Activated B cell treated with CpG ODN at 0.5 μM for 24 hours (primary cell): Measurements from ENCODE around the gene ZNF544. TPM values are rescaled to one million over a fixed set of nuclear protein-coding genes. Genes with fewer than 3 reads are reported as not detected.

Experiments
- ATAC-seq: fragments of 200-7000 bp; cut with Tn5 transposase; one replicate; pipeline ENCODE4 v1.10.0; 2021; ENCODE audit warnings: low read depth, mild to moderate bottlenecking, moderate library complexity
- CTCF ChIA-PET: fragments of 350-600 bp; sonication (Branson Sonifier 250); formaldehyde crosslinking; loops from one replicate; lab custom pipeline; 2021; ENCODE audit warnings: antibody characterized with exemption; lab: Charles Lee
- POLR2A ChIA-PET: fragments of 350-600 bp; sonication (Branson Sonifier 250); formaldehyde crosslinking; loops from one replicate; lab custom pipeline; 2021; ENCODE audit warnings: antibody characterized with exemption; lab: Charles Lee
- DNase-seq: peaks from one replicate; pipeline ENCODE4 v3.0.0; 2022
- H3K27ac Mint-ChIP-seq: one replicate; pipeline ENCODE4 v1.8.0; 2020; ENCODE audit warnings: mixed read lengths
- H3K27me3 Mint-ChIP-seq: one replicate; pipeline ENCODE4 v1.8.0; 2021; ENCODE audit warnings: mixed read lengths
- H3K36me3 Mint-ChIP-seq: one replicate; pipeline ENCODE4 v1.8.0; 2021; ENCODE audit warnings: low read depth, mixed read lengths
- H3K4me1 Mint-ChIP-seq: one replicate; pipeline ENCODE4 v1.8.0; 2021; ENCODE audit warnings: mixed read lengths
- H3K4me3 Mint-ChIP-seq: one replicate; pipeline ENCODE4 v1.8.0; 2020; ENCODE audit warnings: mild to moderate bottlenecking, mixed read lengths
- H3K9me3 Mint-ChIP-seq: one replicate; pipeline ENCODE4 v1.8.0; 2020; ENCODE audit warnings: mixed read lengths
- intact Hi-C: fragments of 100-400 bp; cut with micrococcal nuclease; formaldehyde crosslinking; loops from one replicate; pipeline ENCODE4 v1.15.1; 2024
- total RNA-seq: library from RNA; stranded (reverse); gene quantifications from 2 replicates; pipeline ENCODE4 v1.2.3, GENCODE V29; 2022
- TF ChIP-seq, protein P1 (sequence below): fragments of 200-600 bp; IDR thresholded peaks from one replicate; pipeline ENCODE4 v1.8.0; 2022; ENCODE audit warnings: antibody characterized with exemption, mild to moderate bottlenecking

Gene ZNF544
- total RNA-seq, 1 donor from 2014 or later, result 61.7 TPM

DNA sequence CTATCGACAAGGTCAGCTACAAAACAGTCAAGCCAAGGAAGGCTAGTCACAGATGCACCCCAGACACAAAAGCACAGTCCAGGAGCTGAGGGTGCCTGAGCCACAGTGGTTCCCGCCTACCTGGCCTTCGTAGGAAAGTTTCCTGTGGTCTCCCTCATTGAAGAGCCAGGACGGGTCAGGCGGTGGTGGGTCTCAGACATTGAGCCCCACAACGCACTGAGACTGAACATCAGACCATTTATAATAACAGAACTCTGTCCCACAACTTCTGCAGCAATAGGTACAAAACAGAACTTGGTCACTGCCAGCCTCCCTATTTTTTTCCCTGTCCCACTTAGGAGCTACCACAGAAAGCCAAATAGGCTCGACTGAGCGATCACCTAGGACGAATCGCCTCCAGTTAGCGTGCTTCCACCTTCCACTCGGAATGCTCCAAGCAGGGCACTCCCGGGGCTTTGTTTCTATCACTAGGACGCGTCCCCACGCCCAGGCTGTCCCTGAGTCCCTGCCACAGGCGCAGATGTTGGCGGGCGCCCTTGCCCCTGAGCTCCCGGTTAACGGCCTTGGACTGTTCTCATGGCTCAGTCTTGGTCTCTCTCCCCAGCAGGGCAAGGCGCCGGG is 640 bp upstream of the ZNF544 start:
- peaks cover 44% of the 10 kb centered on the region for H3K36me3 Mint-ChIP-seq
- intact Hi-C loops, result loop anchor here (2.0 to 5.0 kb wide), 3 partner anchors 45 to 289 kb away; partner anchors contain the start of genes ZBTB45, ZNF274 and ZNF8
- peak overlapping the region; percentile 85 for H3K27ac Mint-ChIP-seq
- peaks cover 13% of the 10 kb centered on the region for H3K9me3 Mint-ChIP-seq
- ATAC-seq (no peak), DNase-seq (no peak)
- peak overlapping the region; percentile 97 for H3K4me3 Mint-ChIP-seq
- POLR2A ChIA-PET, result interaction anchor here (0.5 to 2.6 kb wide), 9 partner anchors 42 to 453 kb away, joined by 3 to 17 read pairs (median 4); partner anchors contain the start of genes ERVK3-1, MZF1, TRIM28 and ZNF274
- TF ChIP-seq, protein P1, sequence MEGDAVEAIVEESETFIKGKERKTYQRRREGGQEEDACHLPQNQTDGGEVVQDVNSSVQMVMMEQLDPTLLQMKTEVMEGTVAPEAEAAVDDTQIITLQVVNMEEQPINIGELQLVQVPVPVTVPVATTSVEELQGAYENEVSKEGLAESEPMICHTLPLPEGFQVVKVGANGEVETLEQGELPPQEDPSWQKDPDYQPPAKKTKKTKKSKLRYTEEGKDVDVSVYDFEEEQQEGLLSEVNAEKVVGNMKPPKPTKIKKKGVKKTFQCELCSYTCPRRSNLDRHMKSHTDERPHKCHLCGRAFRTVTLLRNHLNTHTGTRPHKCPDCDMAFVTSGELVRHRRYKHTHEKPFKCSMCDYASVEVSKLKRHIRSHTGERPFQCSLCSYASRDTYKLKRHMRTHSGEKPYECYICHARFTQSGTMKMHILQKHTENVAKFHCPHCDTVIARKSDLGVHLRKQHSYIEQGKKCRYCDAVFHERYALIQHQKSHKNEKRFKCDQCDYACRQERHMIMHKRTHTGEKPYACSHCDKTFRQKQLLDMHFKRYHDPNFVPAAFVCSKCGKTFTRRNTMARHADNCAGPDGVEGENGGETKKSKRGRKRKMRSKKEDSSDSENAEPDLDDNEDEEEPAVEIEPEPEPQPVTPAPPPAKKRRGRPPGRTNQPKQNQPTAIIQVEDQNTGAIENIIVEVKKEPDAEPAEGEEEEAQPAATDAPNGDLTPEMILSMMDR, result no peak
- CTCF ChIA-PET, result interaction anchor here (1.1 to 1.3 kb wide), 2 partner anchors 45 to 292 kb away, joined by 3 read pairs; partner anchors contain the start of genes ZBTB45 and ZNF274
- peaks cover 23% of the 10 kb centered on the region for H3K4me1 Mint-ChIP-seq
- no peaks in the 10 kb centered on the region for H3K27me3 Mint-ChIP-seq

DNA sequence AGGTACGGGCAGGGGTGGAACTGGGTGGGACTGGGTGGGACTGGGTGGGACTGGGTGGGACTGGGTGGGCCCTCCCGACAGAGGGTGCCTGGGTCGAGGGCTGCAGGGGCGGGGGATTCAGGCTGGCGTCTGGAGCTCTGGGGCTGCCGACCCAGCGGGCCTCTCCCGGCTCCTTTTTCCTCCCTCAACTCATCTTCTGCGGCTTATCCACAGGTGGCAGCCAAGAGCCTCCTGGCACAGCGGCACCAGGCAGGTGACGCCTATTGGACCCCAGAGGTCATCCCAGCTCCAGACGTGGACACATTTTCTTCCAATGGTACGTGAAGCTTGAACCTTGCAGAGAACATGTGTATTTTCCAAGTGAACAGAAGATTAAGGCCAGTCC is 533 bp downstream of the ZNF544 start:
- peaks cover 54% of the 10 kb centered on the region for H3K36me3 Mint-ChIP-seq
- DNase-seq (no peak), ATAC-seq (no peak)
- TF ChIP-seq, protein P1, result no peak
- intact Hi-C loops, result loop anchor here (2.0 to 5.0 kb wide), 3 partner anchors 46 to 288 kb away; partner anchors contain the start of genes ZBTB45, ZNF274 and ZNF8
- H3K4me1 Mint-ChIP-seq, result peaks cover 23% of the 10 kb centered on the region
- H3K27ac Mint-ChIP-seq, result peak overlapping the region; percentile 85
- POLR2A ChIA-PET, result interaction anchor here (0.6 to 2.6 kb wide), 6 partner anchors 46 to 522 kb away, joined by 3 to 17 read pairs (median 4); partner anchors contain the start of genes TRIM28, ZNF274, ZNF497 and ZNF606
- peaks cover 13% of the 10 kb centered on the region for H3K9me3 Mint-ChIP-seq
- H3K4me3 Mint-ChIP-seq, result peak overlapping the region; percentile 97
- CTCF ChIA-PET, result no interaction called here
- no peaks in the 10 kb centered on the region for H3K27me3 Mint-ChIP-seq

DNA sequence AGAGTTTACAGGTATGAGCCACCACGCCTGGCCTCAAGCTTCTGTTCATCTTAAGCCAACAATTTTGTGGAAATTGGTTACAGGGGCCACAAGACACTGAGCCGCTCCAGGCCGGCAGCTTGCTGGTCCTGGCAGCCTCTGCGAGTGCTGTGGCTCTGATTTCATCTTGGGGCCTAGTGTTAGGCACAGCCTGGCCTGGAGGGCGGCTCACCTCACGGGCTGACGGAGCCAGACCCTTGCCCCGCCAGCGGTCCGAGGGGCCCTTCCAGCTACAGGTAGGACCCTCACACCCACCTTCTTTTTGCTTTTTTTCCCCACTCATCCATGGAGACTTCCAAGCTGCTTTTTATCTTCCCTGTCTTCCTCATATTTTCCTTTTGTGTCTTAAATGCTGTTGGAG is 8.6 kb downstream of the ZNF544 start:
- H3K4me1 Mint-ChIP-seq, result no peaks in the 10 kb centered on the region
- H3K4me3 Mint-ChIP-seq, result no peak overlapping the region
- no peaks in the 10 kb centered on the region for H3K27me3 Mint-ChIP-seq
- no peak overlapping the region for H3K27ac Mint-ChIP-seq
- ATAC-seq (no peak), DNase-seq (no peak)
- H3K36me3 Mint-ChIP-seq, result peaks cover 89% of the 10 kb centered on the region
- POLR2A ChIA-PET, result interaction anchor here (1.8 kb wide), 1 partner anchor 41 kb away, joined by 5 read pairs; the partner anchor contains the start of gene ZNF8
- peaks cover 19% of the 10 kb centered on the region for H3K9me3 Mint-ChIP-seq
- CTCF ChIA-PET, result no interaction called here
- intact Hi-C loops, result no loop called here
- TF ChIP-seq, protein P1, result no peak

DNA sequence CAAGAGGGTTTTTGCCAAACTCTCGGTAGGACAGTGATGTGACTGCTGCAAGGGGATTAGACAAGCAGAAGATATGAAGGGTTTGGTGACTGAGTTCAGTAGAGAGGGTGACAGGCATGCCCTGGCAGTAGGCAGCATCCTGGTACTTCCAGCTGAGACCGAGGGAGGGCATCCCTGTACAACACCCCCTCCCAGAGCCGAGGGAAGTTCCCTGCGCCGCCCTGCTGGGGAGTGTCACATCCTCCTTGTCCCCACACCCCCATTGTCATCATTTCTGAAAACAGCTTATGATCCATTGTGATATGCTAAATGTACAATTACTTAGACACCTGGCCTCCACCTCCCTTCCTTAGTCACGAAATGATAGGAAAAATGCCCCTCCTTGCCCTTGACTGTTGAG is 14.6 kb downstream of the ZNF544 start:
- ChIA-PET POLR2A (no interaction called here), CTCF (no interaction called here)
- TF ChIP-seq, protein P1, result no peak
- no peak for DNase-seq
- Mint-ChIP-seq H3K27me3 (no peaks in the 10 kb centered on the region), H3K4me1 (no peaks in the 10 kb centered on the region), H3K36me3 (peaks cover 99% of the 10 kb centered on the region), H3K27ac (no peak overlapping the region), H3K9me3 (peaks cover 19% of the 10 kb centered on the region), H3K4me3 (no peak overlapping the region)
- intact Hi-C loops, result no loop called here
- ATAC-seq, result no peak

DNA sequence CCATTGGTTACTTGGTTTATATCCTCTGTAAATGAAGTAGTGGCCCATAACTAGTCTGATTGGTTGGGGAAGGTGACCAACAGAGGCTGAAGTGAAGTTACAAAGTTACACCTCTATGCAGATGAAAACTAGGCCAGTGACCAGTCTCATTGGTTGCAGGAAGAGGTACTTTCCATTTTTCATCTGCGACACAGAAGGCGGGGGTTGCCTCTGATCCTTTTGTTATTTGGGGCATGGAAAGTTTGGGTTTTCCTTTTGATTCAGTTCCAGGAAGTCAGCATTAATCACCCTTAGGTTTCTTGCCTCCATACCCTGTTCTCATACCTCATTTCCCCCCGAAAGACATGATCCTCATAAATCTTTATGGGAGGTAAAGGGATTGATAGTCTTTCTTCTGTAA is 20.2 kb downstream of the ZNF544 start:
- Mint-ChIP-seq H3K9me3 (peaks cover 30% of the 10 kb centered on the region), H3K27ac (no peak overlapping the region), H3K27me3 (no peaks in the 10 kb centered on the region), H3K36me3 (peaks cover 98% of the 10 kb centered on the region), H3K4me1 (no peaks in the 10 kb centered on the region), H3K4me3 (no peak overlapping the region)
- DNase-seq (no peak), ATAC-seq (no peak)
- POLR2A ChIA-PET, result interaction anchor here (0.9 kb wide), 1 partner anchor 106 kb away, joined by 3 read pairs; no protein-coding TSS in a partner anchor
- CTCF ChIA-PET, result no interaction called here
- intact Hi-C loops, result no loop called here
- TF ChIP-seq, protein P1, result no peak
